Chondrocyte (in vitro differentiated cells): ENCODE data around the gene DUSP18. TPM values are rescaled to one million over a fixed set of nuclear protein-coding genes. Genes with fewer than 3 reads are reported as not detected.

ENCODE experiments used
- DNase-seq: peaks from one replicate; pipeline ENCODE4 v3.0.0; 2021; ENCODE audit warnings: mixed read lengths, low spot score
- H3K27ac Mint-ChIP-seq: one replicate; pipeline ENCODE4 v1.8.0; 2021; ENCODE audit warnings: mild to moderate bottlenecking, moderate library complexity, mixed read lengths; ENCODE audit not compliant: unreplicated experiment
- H3K27me3 Mint-ChIP-seq: 2 replicates; pipeline ENCODE4 v1.8.0; 2021; ENCODE audit warnings: low read depth, mixed read lengths
- H3K36me3 Mint-ChIP-seq: 2 replicates; pipeline ENCODE4 v1.8.0; 2021; ENCODE audit warnings: low read depth, mixed read lengths
- H3K4me1 Mint-ChIP-seq: 2 replicates; pipeline ENCODE4 v1.8.0; 2021; ENCODE audit warnings: low read depth, mild to moderate bottlenecking, mixed read lengths
- H3K4me3 Mint-ChIP-seq: one replicate; pipeline ENCODE4 v1.8.0; 2021; ENCODE audit warnings: mild to moderate bottlenecking, moderate library complexity, mixed read lengths; ENCODE audit not compliant: unreplicated experiment
- H3K9me3 Mint-ChIP-seq: 2 replicates; pipeline ENCODE4 v1.8.0; 2021; ENCODE audit warnings: low read depth, mixed read lengths
- total RNA-seq: library from RNA; stranded (reverse); gene quantifications from 3 replicates; pipeline ENCODE4 v1.2.1, GENCODE V29; 2021
- TF ChIP-seq, protein P1 (sequence below): fragments of 200-600 bp; sonication (generic); IDR thresholded peaks from 2 replicates; pipeline ENCODE4 v1.5.0; 2021; ENCODE audit warnings: antibody characterized with exemption, mild to moderate bottlenecking, moderate library complexity

The DUSP18 gene
- total RNA-seq, 1 donor from 2014 or later, result 9.0 TPM

DNA sequence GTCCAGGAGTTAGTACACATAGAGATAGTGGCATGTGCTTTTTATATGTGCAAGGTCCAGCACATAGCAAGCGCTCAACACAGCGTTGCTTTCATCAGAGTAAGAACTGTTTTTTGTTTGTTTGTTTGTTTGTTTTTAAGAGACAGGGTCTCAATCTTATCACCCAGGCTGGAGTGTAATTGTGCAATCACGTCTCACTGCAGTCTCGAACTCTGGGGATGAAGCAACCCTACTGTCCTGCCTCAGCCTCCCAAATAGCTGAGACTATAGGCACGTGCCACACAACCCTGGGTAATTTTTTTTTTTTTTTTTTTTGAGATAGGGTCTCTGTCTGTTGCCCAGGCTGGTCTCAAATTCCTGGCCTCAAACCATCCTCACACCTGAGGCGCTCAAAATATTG lies 49.9 kb downstream of the DUSP18 start:
- no peaks in the 10 kb centered on the region for H3K9me3 Mint-ChIP-seq
- H3K27ac Mint-ChIP-seq, result no peak overlapping the region
- no peak overlapping the region for H3K4me3 Mint-ChIP-seq
- H3K4me1 Mint-ChIP-seq, result no peaks in the 10 kb centered on the region
- no peaks in the 10 kb centered on the region for H3K27me3 Mint-ChIP-seq
- DNase-seq, result no peak
- H3K36me3 Mint-ChIP-seq, result peaks cover 6% of the 10 kb centered on the region
- TF ChIP-seq, protein P1, sequence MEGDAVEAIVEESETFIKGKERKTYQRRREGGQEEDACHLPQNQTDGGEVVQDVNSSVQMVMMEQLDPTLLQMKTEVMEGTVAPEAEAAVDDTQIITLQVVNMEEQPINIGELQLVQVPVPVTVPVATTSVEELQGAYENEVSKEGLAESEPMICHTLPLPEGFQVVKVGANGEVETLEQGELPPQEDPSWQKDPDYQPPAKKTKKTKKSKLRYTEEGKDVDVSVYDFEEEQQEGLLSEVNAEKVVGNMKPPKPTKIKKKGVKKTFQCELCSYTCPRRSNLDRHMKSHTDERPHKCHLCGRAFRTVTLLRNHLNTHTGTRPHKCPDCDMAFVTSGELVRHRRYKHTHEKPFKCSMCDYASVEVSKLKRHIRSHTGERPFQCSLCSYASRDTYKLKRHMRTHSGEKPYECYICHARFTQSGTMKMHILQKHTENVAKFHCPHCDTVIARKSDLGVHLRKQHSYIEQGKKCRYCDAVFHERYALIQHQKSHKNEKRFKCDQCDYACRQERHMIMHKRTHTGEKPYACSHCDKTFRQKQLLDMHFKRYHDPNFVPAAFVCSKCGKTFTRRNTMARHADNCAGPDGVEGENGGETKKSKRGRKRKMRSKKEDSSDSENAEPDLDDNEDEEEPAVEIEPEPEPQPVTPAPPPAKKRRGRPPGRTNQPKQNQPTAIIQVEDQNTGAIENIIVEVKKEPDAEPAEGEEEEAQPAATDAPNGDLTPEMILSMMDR, result no peak

DNA sequence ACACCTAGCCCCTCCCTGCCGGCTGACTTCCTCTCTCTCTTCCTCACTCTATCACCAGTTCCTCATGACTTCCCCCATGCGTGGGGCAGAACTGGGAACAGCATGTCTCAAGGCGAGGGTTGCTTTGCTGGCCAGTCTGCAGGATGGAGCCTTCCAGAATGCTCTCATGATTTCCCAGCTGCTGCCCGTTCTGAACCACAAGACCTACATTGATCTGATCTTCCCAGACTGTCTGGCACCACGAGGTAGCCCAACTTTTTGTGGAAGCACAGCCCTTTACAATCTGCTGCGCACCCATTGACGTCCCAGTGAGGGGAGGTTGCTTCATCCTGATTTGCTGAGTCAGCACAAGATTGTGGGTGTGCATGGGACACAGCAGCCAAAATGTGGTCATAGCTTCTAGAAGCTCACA lies 52.1 kb downstream of the DUSP18 start:
- H3K9me3 Mint-ChIP-seq, result no peaks in the 10 kb centered on the region
- H3K4me3 Mint-ChIP-seq, result no peak overlapping the region
- no peak overlapping the region for H3K27ac Mint-ChIP-seq
- H3K4me1 Mint-ChIP-seq, result no peaks in the 10 kb centered on the region
- no peaks in the 10 kb centered on the region for H3K27me3 Mint-ChIP-seq
- H3K36me3 Mint-ChIP-seq, result peaks cover 5% of the 10 kb centered on the region
- DNase-seq, result no peak
- TF ChIP-seq, protein P1, result no peak

DNA sequence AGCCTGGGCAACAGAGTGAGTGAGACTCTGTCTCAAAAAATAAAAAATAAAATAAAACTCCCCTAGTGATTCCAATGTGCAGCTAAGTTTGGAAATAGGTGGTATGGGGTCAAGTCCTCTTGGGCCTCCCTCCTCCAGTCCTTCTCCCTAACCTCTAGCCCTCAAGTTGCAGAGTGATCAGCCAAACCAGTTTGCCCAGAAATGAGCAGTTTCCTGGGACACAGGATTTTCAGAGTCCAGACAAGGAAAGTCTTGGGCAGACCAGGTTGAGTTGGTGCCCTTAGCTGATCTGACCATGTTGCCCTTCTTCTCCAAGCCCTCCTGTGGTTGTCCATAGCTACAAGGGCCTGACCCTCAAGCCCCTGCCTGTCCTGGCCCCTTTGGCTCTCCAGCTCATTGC lies 52.8 kb downstream of the DUSP18 start:
- TF ChIP-seq, protein P1, result no peak
- H3K36me3 Mint-ChIP-seq, result peaks cover 5% of the 10 kb centered on the region
- H3K4me3 Mint-ChIP-seq, result no peak overlapping the region
- H3K27me3 Mint-ChIP-seq, result no peaks in the 10 kb centered on the region
- no peak for DNase-seq
- no peak overlapping the region for H3K27ac Mint-ChIP-seq
- no peaks in the 10 kb centered on the region for H3K4me1 Mint-ChIP-seq
- no peaks in the 10 kb centered on the region for H3K9me3 Mint-ChIP-seq

DNA sequence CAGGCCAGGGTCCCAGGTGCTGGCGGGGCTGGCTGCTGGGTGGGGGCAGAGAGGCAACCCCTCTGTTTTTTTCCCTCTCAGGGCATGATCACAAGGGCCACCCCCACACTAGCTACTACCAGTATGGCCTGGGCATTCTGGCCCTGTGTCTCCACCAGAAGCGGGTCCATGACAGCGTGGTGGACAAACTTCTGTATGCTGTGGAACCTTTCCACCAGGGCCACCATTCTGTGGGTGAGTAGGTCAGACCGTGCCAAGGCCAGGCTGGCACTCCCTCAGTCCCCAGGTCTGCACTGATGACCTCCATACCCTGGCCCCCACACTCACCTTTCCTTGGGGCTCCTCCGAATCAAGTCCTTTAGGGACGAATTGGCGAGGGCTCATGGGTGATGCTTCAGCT lies 53.4 kb downstream of the DUSP18 start:
- no peak overlapping the region for H3K4me3 Mint-ChIP-seq
- H3K9me3 Mint-ChIP-seq, result no peaks in the 10 kb centered on the region
- no peak overlapping the region for H3K27ac Mint-ChIP-seq
- TF ChIP-seq, protein P1, result no peak
- DNase-seq, result no peak
- peaks cover 5% of the 10 kb centered on the region for H3K36me3 Mint-ChIP-seq
- no peaks in the 10 kb centered on the region for H3K27me3 Mint-ChIP-seq
- peaks cover 6% of the 10 kb centered on the region for H3K4me1 Mint-ChIP-seq

DNA sequence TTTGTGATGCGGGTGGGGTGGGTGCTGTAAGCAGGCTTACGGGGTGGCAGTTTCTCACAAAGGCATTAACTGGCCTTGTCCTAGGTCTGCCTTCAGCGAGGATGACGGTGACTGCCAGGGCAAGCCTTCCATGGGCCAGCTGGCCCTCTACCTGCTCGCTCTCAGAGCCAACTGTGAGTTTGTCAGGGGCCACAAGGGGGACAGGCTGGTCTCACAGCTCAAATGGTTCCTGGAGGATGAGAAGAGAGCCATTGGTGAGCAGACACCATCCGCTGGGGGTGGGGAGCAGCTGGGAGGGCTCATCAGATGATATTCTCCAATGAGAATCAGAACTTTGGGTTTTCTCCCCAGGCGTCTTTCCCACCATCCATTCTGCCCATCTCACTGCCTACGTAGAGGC lies 54.9 kb downstream of the DUSP18 start:
- H3K36me3 Mint-ChIP-seq, result peaks cover 5% of the 10 kb centered on the region
- H3K27ac Mint-ChIP-seq, result no peak overlapping the region
- DNase-seq, result no peak
- no peaks in the 10 kb centered on the region for H3K9me3 Mint-ChIP-seq
- TF ChIP-seq, protein P1, result no peak
- H3K4me1 Mint-ChIP-seq, result peaks cover 21% of the 10 kb centered on the region
- H3K4me3 Mint-ChIP-seq, result no peak overlapping the region
- no peaks in the 10 kb centered on the region for H3K27me3 Mint-ChIP-seq

Other genes with a start within 250 kb of the DUSP18 start
- 9.3 to 12.7 TPM (median 12.1 TPM) in 3 replicates for gene MTFP1, start 242.1 kb downstream of the DUSP18 start, total RNA-seq
- not detected in 3 replicates for gene SEC14L3, start 195.9 kb downstream of the DUSP18 start, total RNA-seq
- not detected in 3 replicates for gene SEC14L4, start 162.2 kb downstream of the DUSP18 start, total RNA-seq
- gene SEC14L6, start 121.1 kb downstream of the DUSP18 start, total RNA-seq, result 0.77 to 2.0 TPM (median 1.2 TPM) in 3 replicates
- 0.82 to 3.9 TPM (median 2.8 TPM) in 3 replicates for gene GAL3ST1, start 93.2 kb downstream of the DUSP18 start, total RNA-seq
- 53.6 to 61.7 TPM (median 56.4 TPM) in 3 replicates for gene PES1, start 76.0 kb downstream of the DUSP18 start, total RNA-seq
- gene TCN2, start 60.7 kb downstream of the DUSP18 start, total RNA-seq, result 10.4 to 14.9 TPM (median 11.5 TPM) in 3 replicates
- 5.3 to 7.9 TPM (median 7.6 TPM) in 3 replicates for gene SLC35E4, start 32.1 kb downstream of the DUSP18 start, total RNA-seq
- 1.9 to 3.6 TPM (median 2.4 TPM) in 3 replicates for gene OSBP2, start 27.0 kb upstream of the DUSP18 start, total RNA-seq